Erythroblast (primary cell): ENCODE results near the gene ARHGAP8.

Source experiments
- GATA1 ChIP-seq: IDR thresholded peaks from 2 replicates; pipeline ENCODE4 v1.6.1; 2011; ENCODE audit warnings: low read depth, mild to moderate bottlenecking, control low read depth, low read length, moderate library complexity
- POLR2A ChIP-seq: IDR thresholded peaks from 2 replicates; pipeline ENCODE4 v1.6.1; 2011; ENCODE audit warnings: mild to moderate bottlenecking, low read length

DNA sequence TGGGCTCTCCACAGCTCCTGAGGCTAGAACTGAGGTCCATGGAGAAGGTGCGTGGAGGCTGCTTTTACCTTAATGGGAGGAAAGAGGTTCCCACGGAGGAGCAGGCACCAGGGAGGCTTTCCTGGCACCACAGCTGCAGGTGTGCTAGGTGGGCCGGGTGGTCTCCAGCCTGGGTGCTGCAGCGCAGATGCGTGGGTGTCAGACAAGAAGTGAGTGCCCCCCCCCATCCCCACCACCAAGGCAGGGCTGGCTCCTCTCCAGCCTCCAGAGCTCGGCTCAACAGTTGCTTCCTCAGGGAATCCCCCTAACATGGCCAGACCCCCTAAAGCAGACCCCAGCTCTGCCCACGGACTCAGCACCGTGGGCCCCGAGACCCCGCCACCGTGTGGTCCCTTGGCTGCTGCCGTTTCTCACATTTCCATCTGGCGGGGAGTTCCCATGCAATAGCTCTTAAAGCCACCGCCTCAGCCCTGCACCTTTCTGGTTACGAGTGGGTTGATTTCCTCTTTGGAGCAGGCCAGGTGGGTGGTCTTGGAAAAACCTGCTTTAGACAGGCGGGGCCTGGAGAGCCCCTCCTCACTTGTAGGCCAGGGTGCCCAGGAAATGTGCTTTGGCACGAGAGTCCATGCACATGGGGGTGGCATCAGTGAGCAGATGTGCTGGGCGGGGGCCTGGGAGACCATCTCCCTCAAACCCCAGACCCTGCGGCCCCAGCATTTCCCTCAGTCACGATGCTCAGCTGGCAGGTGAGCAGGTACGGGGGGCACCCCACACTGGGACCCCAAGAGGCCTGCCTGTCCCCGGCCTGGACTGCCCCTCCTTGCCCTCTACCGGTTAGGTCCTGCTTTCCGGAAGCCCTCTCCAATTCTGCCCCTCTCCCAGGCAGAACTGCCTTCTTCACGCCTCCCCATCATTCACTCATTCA lies 93.7 kb downstream of the ARHGAP8 start:
- no peak for TF ChIP-seq POLR2A
- TF ChIP-seq GATA1: no peak
